ENCODE results near the gene CALCOCO2.
A peak's percentile ranks its signal among the peaks of the same experiment; 100 is the strongest.
"Not testable (repeated sequence)": the region's sequence is repeated elsewhere in the genome, so short reads cannot be mapped to it uniquely, and the experiment has no call there.

CALCOCO2 gene, protein sequence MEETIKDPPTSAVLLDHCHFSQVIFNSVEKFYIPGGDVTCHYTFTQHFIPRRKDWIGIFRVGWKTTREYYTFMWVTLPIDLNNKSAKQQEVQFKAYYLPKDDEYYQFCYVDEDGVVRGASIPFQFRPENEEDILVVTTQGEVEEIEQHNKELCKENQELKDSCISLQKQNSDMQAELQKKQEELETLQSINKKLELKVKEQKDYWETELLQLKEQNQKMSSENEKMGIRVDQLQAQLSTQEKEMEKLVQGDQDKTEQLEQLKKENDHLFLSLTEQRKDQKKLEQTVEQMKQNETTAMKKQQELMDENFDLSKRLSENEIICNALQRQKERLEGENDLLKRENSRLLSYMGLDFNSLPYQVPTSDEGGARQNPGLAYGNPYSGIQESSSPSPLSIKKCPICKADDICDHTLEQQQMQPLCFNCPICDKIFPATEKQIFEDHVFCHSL

DNA sequence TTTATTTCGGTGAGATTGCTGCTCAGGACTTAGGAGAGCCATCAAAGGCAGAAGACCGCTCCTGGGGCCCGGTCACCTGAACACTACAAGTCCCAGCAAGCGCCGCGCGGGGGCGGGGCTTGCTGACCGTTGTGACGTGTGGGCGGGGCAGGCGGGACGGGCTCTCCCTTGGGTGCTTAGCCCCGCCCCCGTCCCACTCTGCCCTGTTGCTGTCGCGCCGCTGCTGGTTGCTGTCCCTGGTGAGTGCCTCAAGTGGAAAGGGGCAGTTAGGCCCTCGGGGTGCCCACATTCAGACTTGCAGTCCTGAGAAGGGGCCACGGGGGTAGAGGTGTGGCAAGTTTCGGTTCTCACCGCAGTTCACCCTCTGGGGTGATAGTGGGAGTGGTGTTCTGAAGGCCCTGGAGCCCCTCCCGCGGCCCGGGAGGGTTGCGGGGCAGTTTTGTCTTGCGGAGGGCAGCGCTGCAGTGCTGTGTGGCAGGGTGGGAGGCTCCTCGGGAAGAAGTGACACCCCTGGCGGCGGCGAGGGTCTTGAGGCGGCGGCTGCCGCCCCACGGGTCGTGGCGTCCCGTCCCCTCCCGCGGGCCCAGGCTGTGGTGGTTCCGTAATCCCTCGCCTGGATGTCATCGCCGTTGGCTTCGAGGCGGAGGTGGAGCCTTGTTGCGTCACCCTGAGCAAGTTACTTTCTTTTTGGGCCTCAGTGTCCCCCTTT is at the start of gene CALCOCO2:
TSS of gene CALCOCO2 (plus strand) at position 196 of the 709 bp plus-strand sequence. CDS start 10,673 bp downstream, outside the sequence.
- Histone ChIP-seq H3K4me3 (peak within 1 kb of the TSS; percentile 86), H3K36me3 (replicated peaks) (no peaks in the 10 kb centered on the region), H3K27me3 (ENCODE audit: low read depth) (no peaks in the 10 kb centered on the region), H3K4me1 (peaks cover 11% of the 10 kb centered on the region), H3K9me3 (no peaks in the 10 kb centered on the region)
- in situ Hi-C loops (cut with MboI; ENCODE audit: low sequenced_read_pairs): no loop called here
- peak; percentile 87 to 96 for DNase-seq (ENCODE audit: low spot score in 2 of 2)

DNA sequence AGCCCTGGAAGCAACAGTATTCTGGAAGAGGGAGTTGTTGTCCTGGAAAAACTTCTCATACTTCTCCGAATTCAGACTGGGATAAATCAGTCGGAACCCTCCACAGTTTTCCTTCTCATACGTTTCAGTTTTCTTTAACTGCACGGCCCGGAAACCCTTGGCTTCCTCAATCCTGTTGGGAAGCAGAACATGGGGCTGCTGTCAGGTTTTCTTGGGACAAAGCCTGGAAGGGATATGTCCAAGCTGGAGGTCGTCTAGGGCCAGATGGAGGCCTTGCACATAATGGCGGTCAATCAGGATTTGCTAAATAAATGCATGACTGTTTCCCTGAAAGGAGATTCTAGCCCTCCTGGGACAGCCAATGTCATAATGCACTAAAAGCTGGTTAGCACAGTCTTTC is 43.0 kb upstream of the CALCOCO2 start:
- no peaks in the 10 kb centered on the region for H3K9me3 ChIP-seq
- H3K36me3 ChIP-seq (replicated peaks): no peaks in the 10 kb centered on the region
- DNase-seq (ENCODE audit: low spot score in 2 of 2): no peak
- in situ Hi-C loops (cut with MboI; ENCODE audit: low sequenced_read_pairs): loop anchor here (5.0 kb wide), 1 partner anchor 61 kb away; the partner anchor contains the start of gene HOXB13
- no peaks in the 10 kb centered on the region for H3K27me3 ChIP-seq (ENCODE audit: low read depth)
- H3K4me3 ChIP-seq: no peak overlapping the region
- H3K4me1 ChIP-seq: no peaks in the 10 kb centered on the region

DNA sequence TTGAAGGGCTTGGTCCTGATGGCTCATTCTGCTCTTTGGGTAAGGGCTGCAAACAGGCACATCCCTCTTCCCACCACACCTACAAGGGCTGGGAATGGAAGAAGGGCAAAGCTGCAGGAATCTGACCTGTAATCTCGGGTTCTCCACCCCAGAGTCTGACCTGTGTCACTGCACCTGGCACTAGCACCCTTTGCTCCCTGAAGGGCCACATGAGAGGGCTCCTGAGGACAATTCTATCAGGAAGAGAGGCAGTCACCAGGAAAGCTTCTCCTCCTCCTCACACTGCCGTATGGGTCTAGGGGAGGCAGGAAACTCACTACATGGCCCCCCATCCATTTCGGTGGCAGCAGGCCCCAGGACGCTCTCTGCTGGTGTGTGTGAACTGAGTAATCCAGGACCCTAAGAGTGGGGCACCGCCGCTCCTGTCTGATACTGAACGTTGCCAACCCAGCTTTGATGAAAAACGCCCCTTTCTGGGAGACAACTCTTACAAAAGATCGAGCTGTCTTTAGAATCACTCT is 40.2 kb upstream of the CALCOCO2 start:
- no peaks in the 10 kb centered on the region for H3K4me1 ChIP-seq
- H3K9me3 ChIP-seq: no peaks in the 10 kb centered on the region
- H3K27me3 ChIP-seq (ENCODE audit: low read depth): no peaks in the 10 kb centered on the region
- DNase-seq (ENCODE audit: low spot score in 2 of 2): no peak
- H3K36me3 ChIP-seq (replicated peaks): no peaks in the 10 kb centered on the region
- in situ Hi-C loops (cut with MboI; ENCODE audit: low sequenced_read_pairs): loop anchor here (5.0 kb wide), 1 partner anchor 113 kb away; no protein-coding TSS in a partner anchor
- H3K4me3 ChIP-seq: no peak overlapping the region

DNA sequence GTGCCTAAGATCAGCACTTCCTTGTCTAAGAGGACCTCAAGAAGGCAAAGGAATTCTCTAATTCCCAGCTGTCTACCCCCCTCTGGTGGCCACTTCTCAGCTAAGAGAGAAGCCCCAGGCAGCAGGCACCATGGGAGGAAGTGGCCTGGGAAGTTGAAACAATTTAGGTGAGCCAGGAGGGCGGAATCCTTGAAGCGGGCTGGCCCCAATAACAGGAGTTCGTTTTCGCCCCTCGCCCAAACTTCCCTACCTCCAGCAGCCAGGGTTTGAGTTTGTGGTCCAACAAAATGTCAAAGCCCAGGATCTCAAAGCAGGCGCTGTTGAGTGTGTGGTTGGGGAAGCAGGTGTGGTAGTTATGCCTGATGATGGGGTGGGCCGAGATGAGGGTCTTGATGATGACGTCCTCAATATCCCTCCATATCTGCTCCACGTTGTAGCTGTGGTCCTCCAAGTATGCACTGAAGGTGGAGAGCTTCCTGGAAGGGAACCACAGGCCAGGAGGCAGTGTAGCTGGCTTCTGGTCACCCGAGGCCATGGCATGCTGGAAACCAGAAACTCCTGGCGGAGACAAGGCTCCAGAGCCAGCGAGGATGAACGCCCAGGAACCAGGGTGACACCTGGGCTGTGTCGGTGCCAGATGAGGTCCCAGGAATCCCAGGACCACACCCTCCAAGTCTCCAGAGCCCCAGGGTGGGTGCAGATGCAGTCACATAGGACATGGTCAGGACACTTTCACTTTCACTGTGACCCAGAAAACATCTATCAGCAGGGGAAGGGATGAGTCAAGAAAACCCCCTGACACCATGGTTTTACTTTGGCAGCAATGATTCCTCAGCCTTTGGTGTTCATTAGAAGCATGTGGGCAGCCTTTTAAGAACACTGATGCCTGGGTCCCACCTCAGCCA is 39.5 kb upstream of the CALCOCO2 start:
- in situ Hi-C loops (cut with MboI; ENCODE audit: low sequenced_read_pairs): loop anchor here (5.0 kb wide), 1 partner anchor 114 kb away; no protein-coding TSS in a partner anchor
- Histone ChIP-seq H3K9me3 (no peaks in the 10 kb centered on the region), H3K4me3 (no peak overlapping the region), H3K27me3 (ENCODE audit: low read depth) (no peaks in the 10 kb centered on the region), H3K36me3 (replicated peaks) (no peaks in the 10 kb centered on the region), H3K4me1 (no peaks in the 10 kb centered on the region)
- DNase-seq (ENCODE audit: low spot score in 2 of 2): peak; percentile 79 to 91

DNA sequence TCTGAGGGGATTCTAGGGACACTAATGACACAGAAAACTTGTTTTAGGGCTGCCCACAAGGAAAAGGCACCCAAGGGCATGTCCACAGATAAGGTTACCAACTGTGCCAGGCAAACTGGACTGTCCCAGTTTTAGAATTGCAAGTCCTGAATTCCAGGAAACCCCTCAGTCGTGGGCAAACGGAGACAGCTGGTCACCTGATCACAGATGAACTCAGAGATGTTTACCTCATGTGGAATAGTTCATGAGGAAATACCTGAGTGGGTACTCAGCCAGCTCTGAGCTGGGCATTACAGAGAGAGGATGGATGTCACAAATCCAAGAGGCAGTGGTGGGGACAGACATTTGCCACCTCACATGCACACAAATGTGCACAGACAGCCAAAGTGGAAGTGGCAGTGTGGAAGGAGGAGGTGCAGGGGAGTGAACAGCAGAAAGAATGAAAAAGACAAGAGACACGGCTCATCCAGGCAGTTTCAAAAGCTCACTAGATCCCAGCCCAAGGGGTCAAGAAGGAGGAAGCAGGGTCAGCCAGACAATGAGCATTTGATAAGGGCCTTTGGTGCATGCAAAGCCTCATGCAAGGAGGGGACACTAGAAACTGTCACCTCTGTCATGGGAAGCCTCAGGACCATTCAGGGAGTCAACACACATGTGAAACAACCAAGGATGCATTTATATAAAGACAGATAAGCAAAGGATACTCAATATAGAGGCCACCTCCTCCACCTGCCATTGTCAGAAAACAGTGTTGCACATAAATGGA is 38.6 kb upstream of the CALCOCO2 start:
- no peak for DNase-seq (ENCODE audit: low spot score in 2 of 2)
- Histone ChIP-seq H3K4me1 (no peaks in the 10 kb centered on the region), H3K27me3 (ENCODE audit: low read depth) (no peaks in the 10 kb centered on the region), H3K36me3 (replicated peaks) (no peaks in the 10 kb centered on the region), H3K9me3 (no peaks in the 10 kb centered on the region), H3K4me3 (no peak overlapping the region)
- in situ Hi-C loops (cut with MboI; ENCODE audit: low sequenced_read_pairs): loop anchor here (5.0 kb wide), 1 partner anchor 115 kb away; no protein-coding TSS in a partner anchor

DNA sequence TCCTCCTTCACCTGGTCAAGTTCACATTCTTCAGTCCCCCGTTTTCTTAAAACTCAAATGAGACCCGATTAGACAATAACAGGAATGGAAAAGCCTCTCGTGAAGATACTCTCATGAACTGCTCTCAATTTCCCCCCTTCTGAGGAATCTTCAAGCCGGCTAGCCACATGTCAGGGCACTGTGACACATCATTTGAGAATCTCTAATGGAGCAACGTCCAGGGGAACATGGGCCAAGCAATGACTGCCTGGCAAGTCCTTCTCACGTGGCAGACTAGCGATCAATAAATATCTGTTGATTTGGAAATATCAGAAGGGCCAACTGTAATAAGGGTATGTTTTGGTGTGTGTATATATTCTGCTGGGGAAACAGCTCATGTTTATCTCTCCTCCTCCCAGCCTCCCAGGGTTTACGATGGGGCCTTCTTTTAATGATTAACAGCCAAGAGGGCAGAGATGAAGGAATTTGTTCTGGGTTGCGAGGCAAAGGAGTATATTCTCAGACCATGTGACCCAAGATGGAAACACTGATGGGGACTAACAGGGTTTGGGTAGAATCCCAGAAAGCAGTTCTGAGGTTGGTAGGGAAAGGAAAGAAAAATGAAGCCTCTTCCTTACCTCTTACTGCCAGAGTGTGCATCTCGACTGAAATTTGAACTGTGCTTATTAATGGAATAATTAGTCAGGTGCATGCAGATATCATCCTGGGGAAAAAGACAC is 35.2 kb upstream of the CALCOCO2 start:
- H3K9me3 ChIP-seq: no peaks in the 10 kb centered on the region
- 0 out of 2 replicates have a peak, but pooled peaks cover 3% of the 10 kb centered on the region for H3K27me3 ChIP-seq (ENCODE audit: low read depth)
- DNase-seq (ENCODE audit: low spot score in 2 of 2): no peak
- no peaks in the 10 kb centered on the region for H3K36me3 ChIP-seq (replicated peaks)
- no peaks in the 10 kb centered on the region for H3K4me1 ChIP-seq
- in situ Hi-C loops (cut with MboI; ENCODE audit: low sequenced_read_pairs): no loop called here
- H3K4me3 ChIP-seq: no peak overlapping the region

DNA sequence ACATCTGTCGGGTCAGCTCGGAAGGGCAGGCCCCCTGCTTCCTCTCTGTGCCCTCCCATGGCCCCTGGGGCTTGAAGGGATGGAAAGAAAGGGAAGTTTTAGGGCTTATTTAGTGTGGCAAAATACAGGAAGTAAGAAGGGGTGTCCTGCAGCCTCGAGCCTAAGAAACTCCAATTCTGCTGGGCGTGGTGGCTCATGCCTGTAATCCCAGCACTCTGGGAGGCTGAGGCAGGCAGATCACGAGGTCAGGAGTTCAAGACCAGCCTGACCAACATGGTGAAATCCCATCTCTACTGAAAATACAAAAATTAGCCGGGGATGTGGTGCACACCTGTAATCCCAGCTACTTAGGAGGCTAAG is 34.7 kb upstream of the CALCOCO2 start:
- H3K36me3 ChIP-seq (replicated peaks); in situ Hi-C loops (cut with MboI; ENCODE audit: low sequenced_read_pairs); H3K9me3 ChIP-seq; H3K4me3 ChIP-seq; DNase-seq (ENCODE audit: low spot score in 2 of 2); H3K27me3 ChIP-seq (ENCODE audit: low read depth); H3K4me1 ChIP-seq: not testable (repeated sequence)

DNA sequence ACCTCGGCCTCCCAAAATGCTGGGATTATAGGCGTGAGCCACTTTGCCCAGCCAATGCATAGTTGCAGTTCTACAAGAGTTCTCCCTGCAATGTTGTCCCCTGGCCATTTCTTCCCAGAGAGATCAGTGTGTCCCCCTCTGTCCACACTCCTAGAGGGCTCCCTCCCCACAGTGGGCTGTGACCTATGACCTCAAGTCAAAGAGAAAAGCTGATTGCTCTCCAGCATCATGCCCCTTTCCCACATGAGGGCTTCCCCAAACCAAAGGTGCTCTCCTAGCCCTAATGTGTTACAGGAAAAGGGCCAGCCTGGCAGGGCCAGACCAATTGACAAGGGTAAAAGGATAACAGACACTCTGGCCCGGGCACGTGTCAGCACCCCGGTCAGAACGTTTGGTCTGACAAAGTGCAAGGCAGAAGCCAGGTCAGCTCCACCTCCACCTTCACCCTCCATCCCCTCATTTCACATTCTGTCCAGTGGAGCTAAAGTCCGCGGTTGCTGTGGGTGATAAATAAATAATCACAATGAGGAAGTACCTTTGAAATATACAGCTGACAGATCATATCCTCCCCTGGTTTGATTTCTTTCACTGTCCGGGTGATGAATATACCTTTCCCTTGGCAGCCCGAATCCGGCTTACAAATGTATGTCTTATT is 31.6 kb upstream of the CALCOCO2 start:
- no peak for DNase-seq (ENCODE audit: low spot score in 2 of 2)
- in situ Hi-C loops (cut with MboI; ENCODE audit: low sequenced_read_pairs): no loop called here
- Histone ChIP-seq H3K9me3 (no peaks in the 10 kb centered on the region), H3K36me3 (replicated peaks) (no peaks in the 10 kb centered on the region), H3K4me1 (no peaks in the 10 kb centered on the region), H3K27me3 (ENCODE audit: low read depth) (0 out of 2 replicates have a peak, but pooled peaks cover 3% of the 10 kb centered on the region), H3K4me3 (no peak overlapping the region)

DNA sequence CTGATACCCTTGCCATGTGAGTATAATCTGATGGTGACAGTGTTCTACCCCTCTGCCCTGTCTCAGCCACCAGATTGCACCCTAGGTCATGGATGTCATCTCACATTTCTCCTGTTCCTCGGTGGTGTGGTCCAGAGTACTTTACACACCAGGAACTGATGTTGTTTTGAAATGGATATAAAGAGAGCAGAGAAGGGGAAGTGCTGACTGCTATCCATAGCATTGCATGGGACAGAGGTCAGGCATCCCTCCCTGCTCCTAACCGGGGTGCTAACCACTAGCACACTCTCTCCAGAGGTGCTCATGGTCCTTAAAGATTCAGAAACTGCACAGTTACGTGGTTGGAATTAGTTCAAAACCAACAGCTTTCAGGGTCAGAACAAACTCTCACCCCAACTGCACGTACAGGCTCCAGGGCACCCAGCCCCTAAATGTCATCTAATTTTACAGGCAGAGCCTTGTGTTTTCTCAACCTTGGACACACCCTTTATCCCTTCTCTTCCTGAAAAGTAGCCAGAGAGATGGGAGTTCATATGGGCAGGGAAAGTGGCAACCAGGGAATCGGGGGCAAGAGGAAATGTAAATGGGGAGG is 30.1 kb upstream of the CALCOCO2 start:
- in situ Hi-C loops (cut with MboI; ENCODE audit: low sequenced_read_pairs): loop anchor here (5.0 kb wide), 1 partner anchor 82 kb away; no protein-coding TSS in a partner anchor
- Histone ChIP-seq H3K9me3 (no peaks in the 10 kb centered on the region), H3K36me3 (replicated peaks) (no peaks in the 10 kb centered on the region), H3K4me1 (peaks cover 2% of the 10 kb centered on the region; the same call in 1 of the 2 replicates), H3K4me3 (no peak overlapping the region), H3K27me3 (ENCODE audit: low read depth) (0 out of 2 replicates have a peak, but pooled peaks cover 3% of the 10 kb centered on the region)
- no peak for DNase-seq (ENCODE audit: low spot score in 2 of 2)

DNA sequence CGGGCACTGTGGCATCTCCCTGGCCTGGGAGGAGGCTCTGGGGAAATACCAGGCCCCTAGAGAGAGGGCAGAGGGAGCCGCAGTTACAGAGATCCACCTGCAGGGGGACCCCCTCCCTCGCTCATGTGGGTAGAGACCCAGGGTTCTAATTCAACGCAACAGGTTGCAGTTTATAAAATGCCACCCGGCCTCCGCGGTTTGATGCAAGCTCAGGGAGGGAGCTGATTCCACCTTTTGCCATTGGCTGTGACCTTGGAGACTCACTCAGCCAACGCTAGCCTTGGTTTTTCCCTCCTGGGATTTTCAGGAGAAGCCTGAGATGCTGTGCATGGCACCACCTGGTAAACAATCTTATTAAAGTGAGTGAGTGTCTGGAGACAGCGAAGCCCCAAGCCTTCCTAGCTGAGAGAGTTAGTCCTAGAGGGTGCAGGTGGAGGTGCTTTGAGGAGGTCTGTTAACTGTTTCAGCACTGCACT is 25.9 kb upstream of the CALCOCO2 start:
- H3K4me3 ChIP-seq: no peak overlapping the region
- H3K36me3 ChIP-seq (replicated peaks): no peaks in the 10 kb centered on the region
- peaks cover 2% of the 10 kb centered on the region; the same call in 1 of the 2 replicates for H3K4me1 ChIP-seq
- 0 out of 2 replicates have a peak, but pooled peaks cover 3% of the 10 kb centered on the region for H3K27me3 ChIP-seq (ENCODE audit: low read depth)
- no peaks in the 10 kb centered on the region for H3K9me3 ChIP-seq
- DNase-seq (ENCODE audit: low spot score in 2 of 2): peak; percentile 40 to 87
- in situ Hi-C loops (cut with MboI; ENCODE audit: low sequenced_read_pairs): loop anchor here (5.0 kb wide), 1 partner anchor 77 kb away; no protein-coding TSS in a partner anchor

DNA sequence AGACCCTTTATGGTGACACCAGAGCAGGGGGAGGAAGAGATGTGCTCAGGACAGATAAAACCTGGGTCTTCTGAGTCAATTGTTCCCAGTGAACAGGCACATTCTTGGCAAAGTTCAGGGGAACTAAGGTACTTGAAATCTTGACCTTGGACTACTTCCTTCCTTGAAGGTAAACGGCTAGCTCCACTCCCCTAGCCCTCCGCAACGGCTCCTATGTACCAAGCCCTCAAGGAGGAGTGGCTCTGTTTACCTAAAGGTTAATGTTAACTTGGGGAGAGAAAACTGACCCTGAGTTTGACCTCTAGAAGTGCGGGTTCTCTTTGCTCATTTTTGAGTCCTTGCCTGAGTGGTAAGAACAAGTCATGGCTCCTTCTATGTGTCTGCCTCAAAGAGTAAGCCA is 21.7 kb upstream of the CALCOCO2 start:
- no peaks in the 10 kb centered on the region for H3K36me3 ChIP-seq (replicated peaks)
- H3K9me3 ChIP-seq: no peaks in the 10 kb centered on the region
- no peaks in the 10 kb centered on the region for H3K27me3 ChIP-seq (ENCODE audit: low read depth)
- in situ Hi-C loops (cut with MboI; ENCODE audit: low sequenced_read_pairs): no loop called here
- peaks cover 2% of the 10 kb centered on the region; the same call in 1 of the 2 replicates for H3K4me1 ChIP-seq
- H3K4me3 ChIP-seq: no peak overlapping the region
- DNase-seq (ENCODE audit: low spot score in 2 of 2): no peak
